ENCODE data around the gene RANBP1. TPM values are rescaled to one million over a fixed set of nuclear protein-coding genes. Genes with fewer than 3 reads are reported as not detected.

The RANBP1 gene
- total and polyA plus RNA-seq, 2 of the 8 experiments (the other 6 are each of a cell fraction or from before 2014, with no cell fraction given): 343 to 484 TPM

GRCh38 chr22:20101638-20102037 lies 14.3 kb upstream of the RANBP1 start:
- no peaks in the 10 kb centered on the region for H3K27me3 ChIP-seq (replicated peaks in 1 of 4; ENCODE audit: control insufficient read depth in 3 of 4, extremely low read depth in 1 of 4, insufficient read depth in 3 of 4, low read length in 3 of 4)
- no peak overlapping the region for H2BK12ac ChIP-seq (ENCODE audit: low read depth, low read length)
- H3K9me3 ChIP-seq (ENCODE audit: insufficient read depth in 2 of 2, low read depth in 1 of 2, low read length in 1 of 2): no peaks in the 10 kb centered on the region
- no peak overlapping the region for H3K4ac ChIP-seq (replicated peaks; ENCODE audit: insufficient read length, low read depth, low read length)
- H3K36me3 ChIP-seq (ENCODE audit: control insufficient read depth in 2 of 4, insufficient read depth in 4 of 4, low read length in 3 of 4): peaks cover 26 to 86% (median 52%) of the 10 kb centered on the region in 4 experiments
- peaks cover 0 to 6% (median 0%) of the 10 kb centered on the region in 4 experiments; a peak in 3 of 7 replicates for H3K4me1 ChIP-seq (replicated peaks in 1 of 4; ENCODE audit: control insufficient read depth in 3 of 4, insufficient read depth in 4 of 4, low read length in 3 of 4)
- TF ChIP-seq POU5F1 (IDR thresholded peaks at IDR 0.05; ENCODE audit: low read depth, low read length): no peak
- no peak for TF ChIP-seq BRCA1 (IDR thresholded peaks at IDR 0.05; ENCODE audit: low read depth, low read length)
- no peak for TF ChIP-seq E2F6 (IDR thresholded peaks at IDR 0.05)
- TF ChIP-seq YY1 (IDR thresholded peaks at IDR 0.05; ENCODE audit: low read depth, low read length): no peak
- TF ChIP-seq RFX5 (IDR thresholded peaks at IDR 0.05; ENCODE audit: borderline replicate concordance, low read depth, low read length): no peak
- TF ChIP-seq POLR2A (IDR thresholded peaks at IDR 0.05; ENCODE audit: control extremely low read depth in 1 of 2, low read depth in 2 of 2, low read length in 2 of 2): no peak
- TF ChIP-seq CHD2 (IDR thresholded peaks at IDR 0.05; ENCODE audit: low read length): no peak
- no peak for TF ChIP-seq KDM5A (IDR thresholded peaks at IDR 0.05; ENCODE audit: low read length)
- TF ChIP-seq BCL11A (IDR thresholded peaks at IDR 0.05; ENCODE audit: low read depth in 2 of 2, low read length in 2 of 2): no peak
- no peak for TF ChIP-seq SUZ12 (IDR thresholded peaks at IDR 0.05; ENCODE audit: low read length)
- TF ChIP-seq KDM4A (IDR thresholded peaks at IDR 0.05; ENCODE audit: low read depth, low read length, severe bottlenecking): no peak
- TF ChIP-seq GABPA (IDR thresholded peaks at IDR 0.05; ENCODE audit: borderline replicate concordance, insufficient read depth, low read length): no peak
- no peak for TF ChIP-seq JUND (IDR thresholded peaks at IDR 0.05; ENCODE audit: low read length)
- no peak for TF ChIP-seq POLR2AphosphoS5 (IDR thresholded peaks at IDR 0.05; ENCODE audit: low read depth, low read length)
- WGBS, 2 experiments (ENCODE audit: extremely low coverage in 1 of 2, insufficient coverage in 1 of 2, insufficient read length in 1 of 2, insufficient replicate concordance in 2 of 2, low coverage in 1 of 2, low lambda C conversion rate in 2 of 2, missing lambda C conversion rate in 1 of 2): 87% methylated on average over 7 of the region's 8 CpGs; no CpG with 5 or more reads in 1 of the 2 experiments
- H3K27ac ChIP-seq (ENCODE audit: low read depth, low read length): no peak overlapping the region
- peaks cover 0 to 40% of the 10 kb centered on the region in 2 experiments for H3K79me2 ChIP-seq (ENCODE audit: control insufficient read depth in 1 of 2, insufficient read depth in 2 of 2, low read length in 2 of 2)
- H2BK120ac ChIP-seq (replicated peaks; ENCODE audit: low read depth, low read length): no peak overlapping the region
- no peak overlapping the region for H2BK5ac ChIP-seq (ENCODE audit: low read depth, low read length)
- H4K5ac ChIP-seq (ENCODE audit: insufficient read length, low read depth, low read length): no peak overlapping the region
- H3K14ac ChIP-seq (ENCODE audit: insufficient read length): no peak overlapping the region
- no peak overlapping the region for H4K91ac ChIP-seq (replicated peaks; ENCODE audit: insufficient read length, low read length)
- peaks cover 16% of the 10 kb centered on the region for H3K79me1 ChIP-seq (ENCODE audit: low read depth, low read length)
- no peak for FAIRE-seq
- H2BK15ac ChIP-seq (ENCODE audit: low read length): no peak overlapping the region
- no peak overlapping the region for H3K18ac ChIP-seq (ENCODE audit: extremely low read depth, low read length)
- H4K8ac ChIP-seq (ENCODE audit: extremely low read depth, insufficient read depth, low read length): no peak overlapping the region; the same call in 1 of the 2 replicates
- ChIA-PET CTCF (ENCODE audit: partially characterized antibody) (interaction anchor here (0.6 to 4.5 kb wide), 9 partner anchors 9 to 1052 kb away, joined by 3 to 23 read pairs (median 5); partner anchors contain the start of gene RANBP1), POLR2A (ENCODE audit: partially characterized antibody) (interaction anchor here (1.2 to 29.4 kb wide), 4 partner anchors 7 to 29 kb away, joined by 3 to 598 read pairs (median 300); partner anchors contain the start of genes RANBP1 and TRMT2A)
- no peaks in the 10 kb centered on the region for H3K23me2 ChIP-seq (ENCODE audit: low read depth, low read length)
- H3K23ac ChIP-seq (ENCODE audit: insufficient read length): no peak overlapping the region
- H3K56ac ChIP-seq (replicated peaks; ENCODE audit: insufficient read length, low read depth, low read length): no peak overlapping the region
- DNase-seq (ENCODE audit: low read depth in 1 of 2, low spot score in 2 of 2): no peak
- H2AK5ac ChIP-seq (ENCODE audit: low read depth, low read length): no peak overlapping the region
- H4K20me1 ChIP-seq (replicated peaks in 1 of 2; ENCODE audit: control insufficient read depth in 1 of 2, insufficient read depth in 2 of 2, low read length in 2 of 2): peaks cover 13 to 40% of the 10 kb centered on the region in 2 experiments
- no peak overlapping the region for H3K4me3 ChIP-seq (ENCODE audit: extremely low read depth in 1 of 4, insufficient read depth in 2 of 4, low read depth in 3 of 4, low read length in 4 of 4)
- no peak overlapping the region for H3K4me2 ChIP-seq (ENCODE audit: insufficient read depth in 1 of 2, low read depth in 2 of 2, low read length in 2 of 2)
- no peak overlapping the region for H2BK20ac ChIP-seq (ENCODE audit: low read length)
- H2AFZ ChIP-seq (ENCODE audit: low read length): no peak overlapping the region
- no peak overlapping the region for H3K9ac ChIP-seq (replicated peaks in 1 of 4; ENCODE audit: extremely low read depth in 1 of 4, low read depth in 3 of 4, low read length in 3 of 4)

Measured in H1 (cell line).